Measurements from ENCODE around the gene OR5AR1. TPM values are rescaled to one million over a fixed set of nuclear protein-coding genes. Genes with fewer than 3 reads are reported as not detected.

OR5AR1 gene
- total and polyA plus RNA-seq, 2 donors from 2014 or later: not detected

DNA sequence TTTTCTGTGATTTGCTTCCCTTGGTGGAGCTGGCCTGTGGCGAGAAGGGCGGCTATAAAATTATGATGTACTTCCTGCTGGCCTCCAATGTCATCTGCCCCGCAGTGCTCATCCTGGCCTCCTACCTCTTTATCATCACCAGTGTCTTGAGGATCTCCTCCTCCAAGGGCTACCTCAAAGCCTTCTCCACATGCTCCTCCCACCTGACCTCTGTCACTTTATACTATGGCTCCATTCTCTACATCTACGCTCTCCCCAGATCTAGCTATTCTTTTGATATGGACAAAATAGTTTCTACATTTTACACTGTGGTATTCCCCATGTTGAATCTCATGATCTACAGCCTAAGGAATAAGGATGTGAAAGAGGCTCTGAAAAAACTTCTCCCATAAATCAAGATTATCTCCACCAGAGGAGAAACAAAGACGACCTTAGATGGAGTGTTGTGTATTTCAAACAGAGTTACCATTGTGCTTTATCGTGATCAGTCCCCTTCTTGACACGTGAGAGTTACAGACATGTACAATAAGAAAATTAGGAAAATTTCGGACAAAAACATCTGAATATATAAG, 37.5 kb downstream of the OR5AR1 start:
- TF ChIP-seq, protein P1, sequence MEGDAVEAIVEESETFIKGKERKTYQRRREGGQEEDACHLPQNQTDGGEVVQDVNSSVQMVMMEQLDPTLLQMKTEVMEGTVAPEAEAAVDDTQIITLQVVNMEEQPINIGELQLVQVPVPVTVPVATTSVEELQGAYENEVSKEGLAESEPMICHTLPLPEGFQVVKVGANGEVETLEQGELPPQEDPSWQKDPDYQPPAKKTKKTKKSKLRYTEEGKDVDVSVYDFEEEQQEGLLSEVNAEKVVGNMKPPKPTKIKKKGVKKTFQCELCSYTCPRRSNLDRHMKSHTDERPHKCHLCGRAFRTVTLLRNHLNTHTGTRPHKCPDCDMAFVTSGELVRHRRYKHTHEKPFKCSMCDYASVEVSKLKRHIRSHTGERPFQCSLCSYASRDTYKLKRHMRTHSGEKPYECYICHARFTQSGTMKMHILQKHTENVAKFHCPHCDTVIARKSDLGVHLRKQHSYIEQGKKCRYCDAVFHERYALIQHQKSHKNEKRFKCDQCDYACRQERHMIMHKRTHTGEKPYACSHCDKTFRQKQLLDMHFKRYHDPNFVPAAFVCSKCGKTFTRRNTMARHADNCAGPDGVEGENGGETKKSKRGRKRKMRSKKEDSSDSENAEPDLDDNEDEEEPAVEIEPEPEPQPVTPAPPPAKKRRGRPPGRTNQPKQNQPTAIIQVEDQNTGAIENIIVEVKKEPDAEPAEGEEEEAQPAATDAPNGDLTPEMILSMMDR (IDR thresholded peaks at IDR 0.05; ENCODE audit: borderline replicate concordance, extremely low read depth, insufficient read depth): no peak
- intact Hi-C loops (cut with DNase I): loop anchor here (5.0 kb wide), 1 partner anchor 116 kb away; no protein-coding TSS in a partner anchor
- no peak overlapping the region for H3K27ac ChIP-seq (ENCODE audit: low read depth in 2 of 2, low read length in 2 of 2)
- DNase-seq: no peak
- FAIRE-seq: no peak
- H3K4me3 ChIP-seq (ENCODE audit: low read length in 3 of 3): no peak overlapping the region
- no peaks in the 10 kb centered on the region for H3K36me3 ChIP-seq (ENCODE audit: control insufficient read depth in 2 of 3, insufficient read depth in 3 of 3, low read length in 3 of 3)
- H3K9me3 ChIP-seq (ENCODE audit: control insufficient read depth in 2 of 3, insufficient read depth in 1 of 3, low read length in 3 of 3): no peaks in the 10 kb centered on the region
- H3K27me3 ChIP-seq (ENCODE audit: control insufficient read depth, insufficient read depth, low read length): no peaks in the 10 kb centered on the region
- H3K4me1 ChIP-seq (ENCODE audit: control insufficient read depth in 2 of 3, insufficient read depth in 2 of 3, low read depth in 1 of 3, low read length in 3 of 3): no peaks in the 10 kb centered on the region
- no peak overlapping the region for H3K9ac ChIP-seq (ENCODE audit: low read length in 3 of 3)

- no peak for FAIRE-seq
- Histone ChIP-seq H3K4me3 (ENCODE audit: low read length in 3 of 3) (no peak overlapping the region), H3K4me1 (ENCODE audit: control insufficient read depth in 2 of 3, insufficient read depth in 2 of 3, low read depth in 1 of 3, low read length in 3 of 3) (no peaks in the 10 kb centered on the region), H3K36me3 (ENCODE audit: control insufficient read depth in 2 of 3, insufficient read depth in 3 of 3, low read length in 3 of 3) (no peaks in the 10 kb centered on the region), H3K27me3 (ENCODE audit: control insufficient read depth, insufficient read depth, low read length) (no peaks in the 10 kb centered on the region), H3K9ac (ENCODE audit: low read length in 3 of 3) (no peak overlapping the region), H3K9me3 (ENCODE audit: control insufficient read depth in 2 of 3, insufficient read depth in 1 of 3, low read length in 3 of 3) (peaks cover 0 to 3% (median 0%) of the 10 kb centered on the region in 3 donors), H3K27ac (ENCODE audit: low read depth in 2 of 2, low read length in 2 of 2) (no peak overlapping the region)
- TF ChIP-seq, protein P1 (IDR thresholded peaks at IDR 0.05; ENCODE audit: borderline replicate concordance, extremely low read depth, insufficient read depth): no peak
- no peak for DNase-seq
- intact Hi-C loops (cut with DNase I): no loop called here
Observed at GRCh38 chr11:56705784-56706396, 42.4 kb downstream of the OR5AR1 start.

GRCh38 chr11:56706486-56706885, 43.0 kb downstream of the OR5AR1 start:
- intact Hi-C loops (cut with DNase I): no loop called here
- FAIRE-seq: no peak
- H3K9ac ChIP-seq (ENCODE audit: low read length in 3 of 3): no peak overlapping the region
- DNase-seq: no peak
- H3K4me1 ChIP-seq (ENCODE audit: control insufficient read depth in 2 of 3, insufficient read depth in 2 of 3, low read depth in 1 of 3, low read length in 3 of 3): no peaks in the 10 kb centered on the region
- no peaks in the 10 kb centered on the region for H3K36me3 ChIP-seq (ENCODE audit: control insufficient read depth in 2 of 3, insufficient read depth in 3 of 3, low read length in 3 of 3)
- H3K27me3 ChIP-seq (ENCODE audit: control insufficient read depth, insufficient read depth, low read length): no peaks in the 10 kb centered on the region
- H3K9me3 ChIP-seq (ENCODE audit: control insufficient read depth in 2 of 3, insufficient read depth in 1 of 3, low read length in 3 of 3): peaks cover 0 to 3% (median 0%) of the 10 kb centered on the region in 3 donors
- H3K4me3 ChIP-seq (ENCODE audit: low read length in 3 of 3): no peak overlapping the region
- TF ChIP-seq, protein P1 (IDR thresholded peaks at IDR 0.05; ENCODE audit: borderline replicate concordance, extremely low read depth, insufficient read depth): no peak
- H3K27ac ChIP-seq (ENCODE audit: low read depth in 2 of 2, low read length in 2 of 2): no peak overlapping the region

Measured in kidney (tissue), 14 donors.